Cortex of kidney (tissue), 1 donor: ENCODE data around the gene RNASE12.
"Not testable (repeated sequence)": the region's sequence is repeated elsewhere in the genome, so short reads cannot be mapped to it uniquely, and the experiment has no call there.

Experiments used
- DNase-seq: peaks from one replicate; lab custom pipeline; 2025; lab: John Stamatoyannopoulos, UW

Gene RNASE12

GRCh38 chr14:20580242-20580641 lies 10.9 kb downstream of the RNASE12 start:
- no peak for DNase-seq

- no peak for DNase-seq
Measured at GRCh38 chr14:20578784-20579502, 12.2 kb downstream of the RNASE12 start.

DNA sequence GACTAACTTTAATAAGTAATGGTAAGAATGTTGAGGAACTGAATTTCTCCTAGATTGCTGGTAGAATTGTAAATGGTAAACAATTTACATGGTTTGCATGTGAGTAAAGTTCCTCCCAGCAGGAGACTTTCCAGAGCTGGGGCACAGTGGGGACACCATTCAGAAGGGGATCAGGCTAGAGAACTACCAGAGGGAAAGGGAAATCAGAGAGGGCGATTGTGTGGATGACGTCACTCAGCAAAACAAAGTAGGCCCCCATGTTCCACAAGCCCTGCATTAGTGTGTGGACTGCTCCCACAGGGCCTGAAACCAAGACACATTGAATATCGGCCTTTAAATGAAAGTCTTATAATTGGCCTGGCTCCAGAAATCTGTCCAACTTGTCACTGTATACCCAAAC lies 12.9 kb downstream of the RNASE12 start:
- no peak for DNase-seq

DNA sequence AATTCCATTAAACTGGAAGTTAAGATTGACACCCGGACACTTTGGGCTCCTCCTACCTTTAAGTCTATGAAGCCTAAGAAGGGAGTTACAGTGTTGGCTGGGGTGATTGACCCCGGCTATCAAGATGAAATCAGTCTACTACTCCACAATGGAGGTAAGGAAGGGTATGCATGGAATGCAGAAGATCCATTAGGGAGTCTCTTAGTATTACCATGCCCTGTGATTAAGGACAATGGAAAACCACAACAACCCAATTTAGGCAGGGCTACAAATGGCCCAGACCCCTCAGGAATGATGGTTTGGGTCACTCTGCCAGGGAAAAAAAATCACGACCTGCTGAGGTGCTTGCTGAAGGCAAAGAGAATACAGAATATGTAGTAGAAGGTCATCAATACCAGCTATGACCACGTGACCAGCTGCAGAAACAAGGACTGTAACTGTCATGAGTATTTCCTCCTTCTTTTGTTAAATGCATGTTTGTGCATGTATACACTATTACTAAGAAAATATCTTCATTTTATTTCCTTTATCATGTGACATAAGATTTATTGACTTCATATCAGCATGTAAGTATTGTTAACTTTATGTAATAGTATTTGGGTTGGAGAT lies 18.7 kb downstream of the RNASE12 start:
- not testable (repeated sequence) for DNase-seq

DNA sequence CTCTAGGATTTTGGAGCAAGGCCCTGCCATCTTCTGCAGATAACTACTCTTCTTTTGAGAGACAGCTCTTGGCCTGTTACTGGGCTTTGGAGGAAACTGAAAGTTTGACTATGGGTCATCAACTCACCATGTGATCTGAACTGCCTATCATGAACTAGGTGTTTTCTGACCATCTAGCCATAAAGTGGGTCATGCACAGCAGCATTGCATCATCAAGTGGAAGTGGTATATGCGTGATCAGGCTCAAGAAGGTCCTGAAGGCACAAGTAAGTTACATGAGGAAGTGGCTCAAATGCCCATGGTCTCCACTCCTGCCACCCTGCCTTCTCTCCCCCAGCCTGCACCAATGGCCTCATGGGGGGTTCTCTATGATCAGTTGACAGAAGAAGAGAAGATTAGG lies 20.5 kb downstream of the RNASE12 start:
- DNase-seq, result not testable (repeated sequence)

- not testable (repeated sequence) for DNase-seq
Measured at GRCh38 chr14:20569865-20570264, 21.3 kb downstream of the RNASE12 start.

GRCh38 chr14:20569066-20569465 lies 22.1 kb downstream of the RNASE12 start:
- no peak for DNase-seq

DNA sequence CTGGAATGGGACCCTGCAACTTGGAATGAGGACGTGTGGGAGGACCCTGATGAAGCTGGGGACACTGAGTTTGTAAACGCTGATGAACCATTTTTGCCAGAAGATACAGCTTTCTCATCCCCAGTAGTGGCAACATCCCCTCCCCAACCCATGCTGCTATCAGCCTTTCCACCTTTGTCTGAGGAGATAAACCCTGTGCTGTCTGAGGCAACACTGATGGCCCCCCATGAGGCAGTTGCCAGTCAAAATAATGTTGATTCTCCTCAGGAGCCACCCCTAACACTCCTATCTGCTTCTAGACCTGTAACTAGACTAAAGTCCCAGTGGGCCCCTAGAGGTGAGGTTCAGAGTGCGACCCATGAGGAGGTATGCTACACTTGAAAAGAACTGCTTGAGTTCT lies 22.8 kb downstream of the RNASE12 start:
- DNase-seq, result no peak

DNA sequence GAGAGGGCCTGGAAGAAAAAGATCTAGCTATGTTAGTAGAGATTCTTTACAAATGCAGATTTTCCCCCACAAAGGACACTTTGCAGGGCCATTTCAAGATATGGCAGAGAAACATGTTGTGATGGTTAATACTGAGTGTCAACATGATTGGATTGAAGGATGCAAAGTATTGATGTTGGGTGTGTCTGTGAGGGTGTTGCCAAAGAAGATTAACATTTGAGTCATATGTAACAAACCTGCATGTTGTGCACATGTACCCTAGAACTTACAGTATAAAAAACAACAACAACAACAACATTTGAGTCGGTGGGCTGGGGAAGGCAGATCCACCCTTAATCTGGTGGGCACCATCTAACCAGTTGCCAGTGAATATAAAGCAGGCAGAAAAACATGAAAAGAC lies 24.0 kb downstream of the RNASE12 start:
- not testable (repeated sequence) for DNase-seq

GRCh38 chr14:20564501-20564997 lies 26.6 kb downstream of the RNASE12 start:
- DNase-seq, result no peak

DNA sequence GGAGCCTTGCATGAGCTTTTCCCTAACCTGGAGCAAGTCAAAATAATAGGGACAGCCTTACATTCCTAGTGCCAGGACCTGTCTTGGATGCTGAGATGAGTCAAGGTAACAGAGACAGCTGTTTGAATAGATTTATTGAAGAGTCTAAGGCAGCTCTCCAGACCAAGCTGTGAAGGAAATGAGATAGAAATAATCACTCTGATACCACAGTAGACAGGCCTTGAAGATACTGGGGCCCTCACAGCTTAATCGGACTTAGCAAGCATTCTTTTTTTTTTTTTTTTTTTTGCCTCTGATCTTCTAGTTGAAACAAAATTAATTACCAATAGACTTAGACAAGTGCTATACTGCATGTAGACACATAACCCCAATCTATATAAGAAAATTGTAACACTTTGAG lies 27.2 kb downstream of the RNASE12 start:
- no peak for DNase-seq

DNA sequence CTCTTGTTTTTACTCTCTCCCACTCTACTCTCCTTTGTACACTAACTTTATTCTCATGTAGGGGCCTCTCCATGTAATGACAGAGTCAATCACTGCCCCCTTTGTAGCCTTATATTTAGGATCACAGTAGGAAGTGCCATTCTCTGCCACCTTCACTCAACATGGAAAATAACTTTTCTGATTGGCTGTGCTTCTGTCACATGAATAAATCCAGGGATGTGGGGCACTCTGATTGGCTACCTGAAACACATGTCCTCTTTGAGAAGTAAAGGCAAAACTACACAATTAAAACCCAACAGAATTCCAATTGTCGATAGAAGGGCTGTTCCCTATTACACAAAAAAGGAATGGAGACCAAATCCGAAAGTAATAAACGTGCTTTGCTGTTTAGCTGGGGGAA lies 30.2 kb downstream of the RNASE12 start, which contains the start of gene RNASE9:
Gene RNASE9, minus strand, starts transcription at position 87 of the 400 bp plus-strand sequence.
- no peak for DNase-seq

DNA sequence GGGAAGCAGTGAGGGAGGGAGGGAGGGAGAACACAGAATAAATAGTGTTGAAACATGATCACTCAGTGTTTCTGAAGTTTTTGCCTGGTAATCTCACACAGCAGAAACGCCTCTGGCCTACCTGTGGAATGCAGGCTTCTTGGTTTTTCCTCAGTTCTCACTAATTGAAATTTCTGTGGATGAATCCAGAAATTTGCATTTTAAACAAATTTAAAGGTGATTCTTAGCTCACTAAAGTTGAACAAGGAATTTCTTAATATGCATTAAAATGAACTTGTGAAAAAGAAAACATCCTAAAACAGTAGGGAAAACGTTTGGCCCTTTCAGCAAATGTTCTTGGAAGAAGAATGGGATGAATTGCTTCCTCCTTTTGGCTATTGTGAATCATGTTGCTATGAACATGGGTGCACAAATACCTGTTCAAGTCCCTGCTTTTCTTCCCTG lies 31.7 kb downstream of the RNASE12 start:
- DNase-seq, result no peak

DNA sequence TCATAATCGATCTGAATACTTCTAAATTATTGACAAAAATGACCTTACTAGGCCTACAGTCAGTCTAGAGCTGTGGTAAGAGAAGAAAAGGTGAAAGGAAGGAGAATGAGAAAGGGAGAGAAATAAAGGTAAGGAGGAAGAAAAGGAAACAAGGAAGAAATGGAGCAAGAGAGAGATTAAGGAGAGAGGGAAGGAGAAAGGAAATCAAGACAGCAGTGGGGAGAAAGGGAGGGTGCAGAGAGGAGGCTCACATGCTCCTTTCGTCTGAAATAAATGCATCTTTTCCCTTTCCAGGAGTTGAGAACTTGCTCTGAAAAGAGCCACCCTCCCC lies 34.0 kb downstream of the RNASE12 start:
- no peak for DNase-seq

DNA sequence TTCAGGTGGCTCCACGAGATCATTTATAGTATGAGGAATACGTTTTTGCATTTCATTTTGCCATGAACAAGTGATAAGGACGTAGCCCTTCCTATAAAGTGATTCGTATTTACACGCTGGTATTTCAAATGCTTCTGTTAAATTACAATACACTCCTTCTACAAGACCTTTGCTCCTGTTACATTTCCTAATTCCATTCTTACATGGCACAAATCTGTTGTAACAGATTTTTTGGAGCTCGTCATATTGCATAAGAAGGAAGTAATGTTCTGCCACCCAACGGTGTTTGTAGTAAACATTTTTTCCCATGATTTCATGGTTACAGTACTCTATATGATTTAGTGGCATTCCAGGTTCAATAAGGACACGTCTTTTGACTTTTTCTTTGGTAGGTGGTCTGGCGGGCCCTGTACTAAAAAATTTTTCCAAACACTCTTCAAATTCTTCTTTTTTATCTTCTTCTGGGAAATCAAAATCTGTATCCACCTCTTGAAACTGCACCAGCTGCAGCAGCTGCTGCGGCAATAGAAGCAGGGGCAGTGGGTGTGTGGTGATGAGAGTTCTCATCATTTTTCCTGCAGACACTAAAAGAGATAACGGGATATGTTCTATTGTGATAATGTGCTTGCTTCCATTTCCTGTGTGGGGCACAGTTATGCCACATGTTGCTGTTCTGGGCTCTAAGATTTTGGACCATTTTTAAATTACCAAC lies 34.5 kb downstream of the RNASE12 start:
- no peak for DNase-seq

- no peak for DNase-seq
Measured at GRCh38 chr14:20555845-20556244, 35.3 kb downstream of the RNASE12 start.

DNA sequence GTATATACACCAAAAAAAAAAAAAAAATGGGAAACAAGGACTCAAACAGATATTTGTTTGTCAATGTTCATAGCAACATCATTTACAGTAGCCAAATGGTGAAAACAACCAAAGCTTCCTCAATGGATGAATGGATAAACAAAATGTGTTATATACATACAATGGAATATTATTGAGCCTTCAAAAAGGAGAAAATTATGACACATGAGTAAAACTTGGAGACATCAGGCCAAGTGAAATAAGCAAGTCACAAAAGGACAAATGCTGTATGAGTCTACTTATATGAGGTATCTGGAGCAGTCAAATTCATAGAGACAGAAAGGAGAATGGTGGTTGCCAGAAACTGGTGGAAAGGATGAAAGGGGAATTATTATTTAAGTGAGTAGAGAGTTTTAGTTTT lies 38.2 kb downstream of the RNASE12 start:
- DNase-seq, result no peak

DNA sequence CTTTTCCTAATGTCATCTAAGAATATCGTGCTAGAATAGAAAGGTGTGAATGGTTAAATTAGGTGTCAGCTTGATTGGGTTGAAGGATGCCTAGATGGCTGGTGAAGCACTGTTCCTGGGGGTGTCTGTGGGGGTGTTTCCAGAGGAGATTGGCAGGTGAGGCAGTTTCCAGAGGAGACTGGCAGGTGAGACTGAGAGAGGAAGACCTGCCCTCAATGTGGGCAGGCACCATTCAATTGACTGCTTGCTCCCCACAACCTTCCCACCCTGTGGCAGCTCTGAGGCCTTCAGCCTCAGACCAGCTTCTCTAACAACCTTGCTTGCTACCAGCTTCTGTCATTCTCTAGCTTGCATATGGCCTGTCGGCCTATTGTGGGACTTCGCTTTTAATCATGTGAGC lies 39.6 kb downstream of the RNASE12 start:
- no peak for DNase-seq

DNA sequence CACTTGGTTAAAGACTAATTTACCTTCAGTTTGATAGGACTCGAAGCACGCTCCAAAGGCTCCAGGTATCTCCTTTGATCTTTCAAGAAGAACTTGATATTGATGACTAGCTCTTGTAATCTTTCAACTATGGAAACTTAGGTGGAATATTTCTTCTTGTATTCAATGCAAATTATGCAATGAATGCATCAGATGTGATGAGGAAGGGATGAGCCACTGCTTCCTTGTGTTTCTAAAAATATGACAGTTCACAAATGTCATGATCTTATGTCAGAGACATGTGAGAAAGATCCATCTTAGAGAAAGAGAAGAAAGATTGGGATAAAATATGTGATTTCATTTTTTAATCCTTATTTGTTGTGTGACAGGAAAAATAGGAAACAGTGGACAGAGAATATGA lies 40.2 kb downstream of the RNASE12 start:
- no peak for DNase-seq

DNA sequence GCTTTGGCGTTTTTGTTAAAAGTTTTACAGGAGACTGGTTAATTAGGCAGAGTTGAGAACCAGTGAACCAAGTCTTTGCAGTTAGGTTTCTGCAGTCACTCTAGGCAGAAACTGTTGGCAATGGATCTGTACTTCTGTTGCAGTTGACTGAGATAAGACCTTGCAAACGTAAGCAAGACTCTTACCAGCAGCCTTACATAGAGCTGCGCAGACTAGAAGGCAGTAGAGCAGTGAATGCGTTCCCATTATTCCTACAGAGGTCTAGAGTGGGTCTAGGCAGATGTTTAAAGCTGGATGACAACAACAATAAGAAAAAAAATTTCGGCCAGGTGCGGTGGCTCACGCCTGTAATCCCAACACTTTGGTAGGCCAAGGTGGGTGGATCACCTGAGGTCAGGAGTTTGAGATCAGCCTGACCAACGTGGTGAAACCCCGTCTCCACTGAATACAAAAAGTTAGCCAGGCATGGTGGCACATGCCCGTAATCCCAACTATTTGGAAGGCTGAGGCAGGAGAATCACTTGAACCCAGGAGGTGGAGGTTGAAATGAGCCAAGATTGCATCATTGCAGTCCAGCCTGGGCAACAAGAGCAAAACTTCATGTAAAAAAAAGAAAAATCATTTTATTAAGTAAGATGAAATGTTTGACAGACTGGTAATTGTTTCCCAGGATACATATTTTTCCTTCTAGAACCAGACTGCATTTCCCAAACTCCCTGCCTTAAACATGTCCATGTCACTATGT lies 42.6 kb downstream of the RNASE12 start:
- no peak for DNase-seq

GRCh38 chr14:20546877-20547276 lies 44.3 kb downstream of the RNASE12 start:
- DNase-seq, result no peak
